Measurements from ENCODE around the gene MVB12B. TPM values are rescaled to one million over a fixed set of nuclear protein-coding genes. Genes with fewer than 3 reads are reported as not detected.

Gene MVB12B
- total and polyA plus RNA-seq, 2 of the 4 experiments (the other 2 are of a cell fraction), result 2.0 to 4.0 TPM

DNA sequence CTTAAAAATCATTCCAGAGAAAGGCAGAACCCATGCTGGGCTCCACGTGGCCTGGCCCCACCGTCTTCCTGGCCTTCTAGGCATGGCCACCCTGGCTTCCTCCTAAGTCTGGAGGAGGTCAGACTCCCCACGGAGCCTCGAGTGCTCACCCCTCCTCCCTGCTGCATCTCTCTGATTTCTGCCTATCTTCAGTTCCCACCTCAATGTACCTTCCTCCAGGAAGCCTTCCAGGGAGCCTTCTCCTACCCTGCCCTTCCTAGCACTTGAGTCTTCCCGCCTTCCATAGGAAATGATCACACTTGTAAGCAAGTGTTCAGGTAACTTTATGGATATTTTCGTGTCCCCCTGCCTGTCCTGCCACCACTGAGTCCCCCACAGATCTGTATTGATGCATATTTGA is 92.0 kb downstream of the MVB12B start:
- no peak overlapping the region for H3K4me2 ChIP-seq (ENCODE audit: low read depth, low read length)
- no peak for TF ChIP-seq SMC3 (IDR thresholded peaks at IDR 0.05; ENCODE audit: low read depth, low read length)
- no peak for TF ChIP-seq POLR2A (IDR thresholded peaks at IDR 0.05; ENCODE audit: low read depth, low read length)
- TF ChIP-seq FOS (IDR thresholded peaks at IDR 0.05; ENCODE audit: low read depth, low read length), result no peak
- TF ChIP-seq MAFK (IDR thresholded peaks at IDR 0.05; ENCODE audit: low read depth, low read length), result no peak
- TF ChIP-seq RAD21 (IDR thresholded peaks at IDR 0.05; ENCODE audit: low read length), result no peak
- TF ChIP-seq, protein P1, sequence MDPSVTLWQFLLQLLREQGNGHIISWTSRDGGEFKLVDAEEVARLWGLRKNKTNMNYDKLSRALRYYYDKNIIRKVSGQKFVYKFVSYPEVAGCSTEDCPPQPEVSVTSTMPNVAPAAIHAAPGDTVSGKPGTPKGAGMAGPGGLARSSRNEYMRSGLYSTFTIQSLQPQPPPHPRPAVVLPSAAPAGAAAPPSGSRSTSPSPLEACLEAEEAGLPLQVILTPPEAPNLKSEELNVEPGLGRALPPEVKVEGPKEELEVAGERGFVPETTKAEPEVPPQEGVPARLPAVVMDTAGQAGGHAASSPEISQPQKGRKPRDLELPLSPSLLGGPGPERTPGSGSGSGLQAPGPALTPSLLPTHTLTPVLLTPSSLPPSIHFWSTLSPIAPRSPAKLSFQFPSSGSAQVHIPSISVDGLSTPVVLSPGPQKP (IDR thresholded peaks at IDR 0.05; ENCODE audit: borderline replicate concordance, low read depth, low read length), result no peak
- no peak for TF ChIP-seq MAZ (IDR thresholded peaks at IDR 0.05; ENCODE audit: borderline replicate concordance, low read depth, low read length)
- no peak for TF ChIP-seq NFE2L2 (IDR thresholded peaks at IDR 0.05; ENCODE audit: low read depth, low read length)
- no peak for TF ChIP-seq RCOR1 (IDR thresholded peaks at IDR 0.05; ENCODE audit: insufficient replicate concordance, low read length)
- TF ChIP-seq, protein P2, sequence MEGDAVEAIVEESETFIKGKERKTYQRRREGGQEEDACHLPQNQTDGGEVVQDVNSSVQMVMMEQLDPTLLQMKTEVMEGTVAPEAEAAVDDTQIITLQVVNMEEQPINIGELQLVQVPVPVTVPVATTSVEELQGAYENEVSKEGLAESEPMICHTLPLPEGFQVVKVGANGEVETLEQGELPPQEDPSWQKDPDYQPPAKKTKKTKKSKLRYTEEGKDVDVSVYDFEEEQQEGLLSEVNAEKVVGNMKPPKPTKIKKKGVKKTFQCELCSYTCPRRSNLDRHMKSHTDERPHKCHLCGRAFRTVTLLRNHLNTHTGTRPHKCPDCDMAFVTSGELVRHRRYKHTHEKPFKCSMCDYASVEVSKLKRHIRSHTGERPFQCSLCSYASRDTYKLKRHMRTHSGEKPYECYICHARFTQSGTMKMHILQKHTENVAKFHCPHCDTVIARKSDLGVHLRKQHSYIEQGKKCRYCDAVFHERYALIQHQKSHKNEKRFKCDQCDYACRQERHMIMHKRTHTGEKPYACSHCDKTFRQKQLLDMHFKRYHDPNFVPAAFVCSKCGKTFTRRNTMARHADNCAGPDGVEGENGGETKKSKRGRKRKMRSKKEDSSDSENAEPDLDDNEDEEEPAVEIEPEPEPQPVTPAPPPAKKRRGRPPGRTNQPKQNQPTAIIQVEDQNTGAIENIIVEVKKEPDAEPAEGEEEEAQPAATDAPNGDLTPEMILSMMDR (conservative IDR thresholded peaks at IDR 0.05; ENCODE audit: low read depth, low read length), result no peak
- no peak for TF ChIP-seq CEBPB (IDR thresholded peaks at IDR 0.05; ENCODE audit: low read depth, low read length)
- no peak for TF ChIP-seq RFX5 (IDR thresholded peaks at IDR 0.05; ENCODE audit: low read depth, low read length)
- no peak for TF ChIP-seq BHLHE40 (IDR thresholded peaks at IDR 0.05; ENCODE audit: low read depth, low read length)
- TF ChIP-seq CHD1 (IDR thresholded peaks at IDR 0.05; ENCODE audit: low read depth, low read length), result no peak
- no peak for TF ChIP-seq MXI1 (IDR thresholded peaks at IDR 0.05; ENCODE audit: borderline replicate concordance, low read depth, low read length)
- TF ChIP-seq, protein P3, sequence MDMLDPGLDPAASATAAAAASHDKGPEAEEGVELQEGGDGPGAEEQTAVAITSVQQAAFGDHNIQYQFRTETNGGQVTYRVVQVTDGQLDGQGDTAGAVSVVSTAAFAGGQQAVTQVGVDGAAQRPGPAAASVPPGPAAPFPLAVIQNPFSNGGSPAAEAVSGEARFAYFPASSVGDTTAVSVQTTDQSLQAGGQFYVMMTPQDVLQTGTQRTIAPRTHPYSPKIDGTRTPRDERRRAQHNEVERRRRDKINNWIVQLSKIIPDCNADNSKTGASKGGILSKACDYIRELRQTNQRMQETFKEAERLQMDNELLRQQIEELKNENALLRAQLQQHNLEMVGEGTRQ (IDR thresholded peaks at IDR 0.05; ENCODE audit: low read depth, low read length), result no peak
- ChIA-PET CTCF (no interaction called here), POLR2A (ENCODE audit: unreplicated experiment) (no interaction called here)
- no peak for ATAC-seq (ENCODE audit: low read depth)
- no peaks in the 10 kb centered on the region for H3K4me1 ChIP-seq (ENCODE audit: control insufficient read depth, insufficient read depth, low read length)
- peaks cover 3% of the 10 kb centered on the region; the same call in 1 of the 2 replicates for H3K36me3 ChIP-seq (ENCODE audit: control insufficient read depth, insufficient read depth, low read length)
- in situ Hi-C loops (cut with MboI; ENCODE audit: low sequenced_read_pairs) (no loop called here), intact Hi-C loops (cut with micrococcal nuclease) (no loop called here), dilution Hi-C loops (cut with HindIII; ENCODE audit: low sequenced_read_pairs, unreplicated experiment) (no loop called here)
- no TSS peak for BruUV-seq (replicated peaks)
- H3K18ac ChIP-seq (ENCODE audit: low read depth, low read length), result no peak overlapping the region
- no peak overlapping the region for H2BK20ac ChIP-seq (ENCODE audit: low read depth, low read length)
- H2BK5ac ChIP-seq (ENCODE audit: low read depth, low read length, poor library complexity, severe bottlenecking), result no peak overlapping the region
- H4K91ac ChIP-seq (ENCODE audit: insufficient read depth, low read depth, low read length), result no peak overlapping the region
- H3K4me3 ChIP-seq (ENCODE audit: insufficient read depth, low read depth, low read length), result no peak overlapping the region
- no peak overlapping the region for H3K4ac ChIP-seq (ENCODE audit: low read depth, low read length)
- no peak overlapping the region for H4K8ac ChIP-seq (ENCODE audit: low read depth in 2 of 2, low read length in 2 of 2)
- H3K14ac ChIP-seq (replicated peaks; ENCODE audit: low read depth, low read length), result no peak overlapping the region
- H2AK9ac ChIP-seq (replicated peaks; ENCODE audit: low read depth, low read length, poor library complexity), result no peak overlapping the region
- WGBS, 2 experiments (ENCODE audit: extremely low coverage in 2 of 2, insufficient read length in 1 of 2), result no CpG with 5 or more reads among the region's 6 CpGs
- no peaks in the 10 kb centered on the region for H3K9me3 ChIP-seq (ENCODE audit: control insufficient read depth, insufficient read depth, low read length)
- no peak overlapping the region for H2AK5ac ChIP-seq (ENCODE audit: low read depth, low read length)
- H3K27ac ChIP-seq (ENCODE audit: insufficient read depth, low read length), result no peak overlapping the region
- no peak overlapping the region for H3K56ac ChIP-seq (ENCODE audit: extremely low read depth, insufficient read depth, low read length)
- H3K9ac ChIP-seq (ENCODE audit: low read depth, low read length), result no peak overlapping the region
- no peaks in the 10 kb centered on the region for H4K20me1 ChIP-seq (ENCODE audit: insufficient read depth, low read length)
- no peaks in the 10 kb centered on the region for H3K79me1 ChIP-seq (ENCODE audit: low read depth in 1 of 2, low read length in 2 of 2)
- DNase-seq, result no peak
- no peak overlapping the region for H4K5ac ChIP-seq (ENCODE audit: low read depth, low read length)
- H3K9me1 ChIP-seq (ENCODE audit: insufficient read depth, low read length), result no peaks in the 10 kb centered on the region; the same call in 1 of the 2 replicates
- H3K27me3 ChIP-seq (ENCODE audit: control insufficient read depth, insufficient read depth, low read length), result no peaks in the 10 kb centered on the region
- H2BK120ac ChIP-seq (ENCODE audit: low read depth, low read length), result no peak overlapping the region
- H2AFZ ChIP-seq (replicated peaks; ENCODE audit: low read length, poor library complexity), result no peak overlapping the region
- no peak overlapping the region for H2BK15ac ChIP-seq (ENCODE audit: low read depth, low read length)
- H3K23ac ChIP-seq (ENCODE audit: low read depth, low read length), result no peak overlapping the region
